Activated CD4-positive, CD25-positive, alpha-beta regulatory T cell treated with anti-CD3 and anti-CD28 coated beads, Interleukin-2, amount 50 U/mL, for 72 hours (primary cell): ENCODE data around the gene IKZF2.

ENCODE experiments used
- DNase-seq: peaks from one replicate; pipeline ENCODE4 v3.0.0; 2021

The IKZF2 gene

GRCh38 chr2:213151437-213152064 is at the start of gene IKZF2:
Gene IKZF2 (minus strand): TSS chr2:213151612. CDS start chr2:213148629, 2,983 bp downstream.
- peak; percentile 84 for DNase-seq

- no peak for DNase-seq
These were observed 48.5 kb upstream of the IKZF2 start for GRCh38 chr2:213199871-213200270.

- no peak for DNase-seq
These were observed 37.8 kb upstream of the IKZF2 start for GRCh38 chr2:213189001-213189899.

- no peak for DNase-seq
These were observed 37.1 kb upstream of the IKZF2 start for GRCh38 chr2:213188533-213188867.

GRCh38 chr2:213187833-213188532 is 36.6 kb upstream of the IKZF2 start:
- DNase-seq: no peak

- DNase-seq: no peak
These were observed 36.0 kb upstream of the IKZF2 start for GRCh38 chr2:213187386-213187785.

GRCh38 chr2:213185147-213185822 is 33.9 kb upstream of the IKZF2 start:
- no peak for DNase-seq

GRCh38 chr2:213181712-213182111 is 30.3 kb upstream of the IKZF2 start:
- no peak for DNase-seq

GRCh38 chr2:213177679-213178078 is 26.3 kb upstream of the IKZF2 start:
- no peak for DNase-seq

GRCh38 chr2:213175673-213176247 is 24.3 kb upstream of the IKZF2 start:
- DNase-seq: no peak

GRCh38 chr2:213172641-213173040 is 21.2 kb upstream of the IKZF2 start:
- DNase-seq: no peak

- no peak for DNase-seq
These were observed 19.7 kb upstream of the IKZF2 start for GRCh38 chr2:213171147-213171546.

GRCh38 chr2:213167271-213167930 is 16.0 kb upstream of the IKZF2 start:
- DNase-seq: no peak

- DNase-seq: no peak
These were observed 14.7 kb upstream of the IKZF2 start for GRCh38 chr2:213166109-213166508.

- no peak for DNase-seq
These were observed 12.9 kb upstream of the IKZF2 start for GRCh38 chr2:213164263-213164662.

GRCh38 chr2:213162516-213163118 is 11.2 kb upstream of the IKZF2 start:
- no peak for DNase-seq

- no peak for DNase-seq
These were observed 10.5 kb upstream of the IKZF2 start for GRCh38 chr2:213161759-213162515.

- no peak for DNase-seq
These were observed 8.4 kb upstream of the IKZF2 start for GRCh38 chr2:213159768-213160167.

GRCh38 chr2:213157242-213157641 is 5.8 kb upstream of the IKZF2 start:
- no peak for DNase-seq

GRCh38 chr2:213156717-213157116 is 5.3 kb upstream of the IKZF2 start:
- no peak for DNase-seq

GRCh38 chr2:213152888-213153287 is 1.5 kb upstream of the IKZF2 start:
- DNase-seq: no peak
